ENCODE results near the gene RIOK3.
"Not testable (repeated sequence)": the region's sequence is repeated elsewhere in the genome, so short reads cannot be mapped to it uniquely, and the experiment has no call there.

RIOK3 gene

GRCh38 chr18:23499291-23499781 is 46.2 kb downstream of the RIOK3 start:
- no peak for DNase-seq

DNA sequence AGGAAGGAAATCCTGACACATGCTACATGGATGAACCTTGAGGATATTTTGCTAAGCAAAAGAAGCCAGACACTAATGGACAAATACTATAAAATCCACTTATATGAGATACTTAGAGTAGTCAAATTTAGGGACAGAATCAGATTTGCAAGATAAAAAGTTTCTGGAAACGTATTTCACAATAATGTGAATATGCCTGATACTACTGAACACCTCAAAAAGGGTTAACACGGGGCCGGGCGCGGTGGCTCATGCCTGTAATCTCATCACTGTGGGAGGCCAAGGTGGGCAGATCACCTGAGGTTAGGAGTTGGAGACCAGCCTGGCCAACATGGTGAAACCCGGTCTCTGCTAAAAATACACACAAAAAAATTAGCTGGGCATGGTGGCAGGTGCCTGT is 48.5 kb downstream of the RIOK3 start:
- no peak for DNase-seq

- peak; percentile 20 for DNase-seq
Measured at GRCh38 chr18:23502516-23503037, 49.5 kb downstream of the RIOK3 start.

GRCh38 chr18:23503038-23503962 is 50.2 kb downstream of the RIOK3 start, which contains the start of gene RMC1:
TSS of gene RMC1 (plus strand) at chr18:23503511. CDS start at chr18:23503619, 108 bp downstream.
- peak; percentile 74 for DNase-seq

DNA sequence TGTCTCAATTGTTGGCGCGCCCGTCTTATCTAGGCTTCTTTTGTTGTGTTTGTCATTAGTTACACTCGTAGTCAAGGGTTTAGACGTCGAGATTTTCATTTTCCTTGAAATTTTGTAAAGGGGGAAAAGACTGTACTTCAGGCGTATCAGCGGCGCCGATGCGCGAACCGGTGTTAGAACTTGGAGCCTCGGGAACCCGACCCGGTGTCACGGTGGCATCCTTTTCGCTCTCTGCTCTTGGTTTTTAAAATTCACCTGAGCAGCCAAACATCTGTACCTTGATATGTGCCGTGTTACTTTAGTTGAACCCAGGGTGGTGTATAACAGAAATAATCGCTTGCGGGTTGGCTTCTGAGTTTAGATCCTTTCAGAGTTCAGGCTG is 50.9 kb downstream of the RIOK3 start:
- DNase-seq: no peak

DNA sequence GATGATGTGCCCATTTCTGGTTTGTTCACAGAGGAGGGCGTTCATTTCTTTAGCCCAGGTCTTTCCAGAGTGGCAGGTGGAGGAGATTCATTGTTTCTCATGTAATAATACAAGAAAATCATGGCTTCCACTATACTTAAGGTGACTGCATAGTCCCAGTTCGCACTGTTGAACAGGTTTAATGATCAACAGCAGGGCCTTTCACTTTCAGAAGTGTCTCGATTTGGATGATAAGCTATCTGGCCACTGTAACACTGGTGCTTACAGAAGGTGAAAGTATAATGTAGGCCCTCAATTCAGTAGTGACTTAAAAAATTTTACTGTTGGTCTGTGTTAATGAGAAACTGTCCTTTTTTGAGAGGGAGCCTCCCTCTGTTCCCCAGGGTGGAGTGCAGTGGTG is 51.6 kb downstream of the RIOK3 start:
- DNase-seq: no peak

DNA sequence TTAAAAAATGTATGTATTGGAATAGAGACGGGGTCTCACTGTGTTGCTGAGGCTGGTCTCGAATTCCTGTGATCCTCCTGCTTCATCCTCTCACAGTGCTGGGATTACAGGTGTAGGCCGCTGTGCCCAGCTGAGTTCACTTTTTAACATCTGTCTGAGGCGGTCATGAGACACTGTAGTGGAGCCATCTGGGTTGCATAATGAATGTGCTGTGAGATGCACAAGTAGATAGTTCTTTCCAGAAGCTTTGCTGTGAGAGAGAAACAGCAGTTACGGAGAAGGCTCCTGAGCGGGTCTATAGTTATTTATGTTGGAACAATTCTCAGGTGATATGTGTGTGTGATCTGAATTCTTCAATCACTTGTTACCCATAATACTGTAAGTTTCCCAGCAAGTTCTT is 53.3 kb downstream of the RIOK3 start:
- no peak for DNase-seq

DNA sequence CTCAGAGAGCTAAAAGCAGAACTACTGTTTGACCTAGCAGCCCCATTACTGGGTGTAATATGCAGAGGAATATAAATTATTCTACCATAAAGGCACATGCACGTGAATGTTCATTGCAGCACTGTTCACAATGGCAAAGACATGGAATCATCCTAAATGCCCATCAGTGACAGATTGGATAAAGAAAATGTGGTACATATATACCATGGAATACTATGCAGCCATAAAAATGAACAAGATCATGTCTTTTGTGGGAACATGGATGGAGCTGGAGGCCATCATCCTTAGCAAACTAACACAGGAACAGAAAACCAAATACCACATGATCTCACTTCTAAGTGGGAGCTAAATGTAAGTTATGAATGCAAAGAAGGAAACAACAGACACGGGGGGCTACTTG is 57.8 kb downstream of the RIOK3 start:
- DNase-seq: not testable (repeated sequence)

GRCh38 chr18:23512216-23512615 is 59.1 kb downstream of the RIOK3 start:
- DNase-seq: not testable (repeated sequence)

- DNase-seq: no peak
Measured at GRCh38 chr18:23512641-23513040, 59.6 kb downstream of the RIOK3 start.

DNA sequence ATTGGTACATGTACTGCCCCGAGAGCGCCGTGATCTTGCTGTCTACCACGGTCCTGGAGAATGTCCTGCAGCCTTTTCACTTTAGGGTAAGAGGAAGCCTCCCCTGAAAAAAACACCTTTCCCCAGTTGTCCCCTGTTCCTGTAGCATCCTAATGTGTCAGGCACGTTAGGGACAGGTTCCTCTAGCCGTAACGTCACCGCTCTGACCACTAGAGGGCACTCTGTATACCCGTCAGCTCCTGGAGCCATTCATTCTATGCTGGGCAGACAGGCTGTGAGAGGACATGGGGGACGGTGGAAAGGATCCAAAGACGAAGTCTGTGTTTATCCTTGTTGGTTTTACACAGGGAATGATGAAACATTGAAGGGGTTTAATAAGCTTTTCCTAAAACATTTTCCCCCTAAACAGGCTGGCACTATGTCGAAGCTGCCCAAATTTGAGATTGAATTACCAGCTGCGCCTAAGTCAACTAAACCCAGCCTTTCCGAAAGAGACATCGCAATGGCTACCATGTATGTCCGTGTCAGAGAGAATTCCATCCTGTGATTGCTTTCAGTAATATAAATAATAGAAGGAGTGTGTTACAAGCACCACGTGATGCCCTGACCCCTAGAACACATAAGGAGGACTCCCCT is 62.9 kb downstream of the RIOK3 start:
- DNase-seq: peak; percentile 67

- DNase-seq: no peak
Measured at GRCh38 chr18:23519734-23520133, 66.6 kb downstream of the RIOK3 start.

GRCh38 chr18:23521271-23521670 is 68.2 kb downstream of the RIOK3 start:
- DNase-seq: no peak

DNA sequence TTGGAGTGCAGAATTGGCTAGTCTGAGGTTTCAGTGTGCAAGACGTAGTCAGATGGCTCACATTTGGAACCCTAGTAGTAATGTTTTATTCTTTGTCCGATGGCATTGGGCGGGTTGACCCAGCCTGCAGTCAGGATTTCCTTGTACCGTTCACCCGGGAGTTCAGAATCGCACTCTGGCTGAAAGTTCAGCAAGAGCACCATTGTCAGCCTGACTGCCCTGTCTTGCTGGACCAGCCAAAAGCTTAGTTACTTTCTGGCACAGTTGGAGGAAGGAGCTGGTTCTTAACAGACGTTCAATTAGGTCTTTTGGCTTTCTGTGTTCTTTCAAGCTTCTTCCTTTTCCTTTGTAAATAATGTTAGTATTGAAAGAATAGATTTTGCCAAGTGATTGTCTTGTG is 68.8 kb downstream of the RIOK3 start:
- no peak for DNase-seq

DNA sequence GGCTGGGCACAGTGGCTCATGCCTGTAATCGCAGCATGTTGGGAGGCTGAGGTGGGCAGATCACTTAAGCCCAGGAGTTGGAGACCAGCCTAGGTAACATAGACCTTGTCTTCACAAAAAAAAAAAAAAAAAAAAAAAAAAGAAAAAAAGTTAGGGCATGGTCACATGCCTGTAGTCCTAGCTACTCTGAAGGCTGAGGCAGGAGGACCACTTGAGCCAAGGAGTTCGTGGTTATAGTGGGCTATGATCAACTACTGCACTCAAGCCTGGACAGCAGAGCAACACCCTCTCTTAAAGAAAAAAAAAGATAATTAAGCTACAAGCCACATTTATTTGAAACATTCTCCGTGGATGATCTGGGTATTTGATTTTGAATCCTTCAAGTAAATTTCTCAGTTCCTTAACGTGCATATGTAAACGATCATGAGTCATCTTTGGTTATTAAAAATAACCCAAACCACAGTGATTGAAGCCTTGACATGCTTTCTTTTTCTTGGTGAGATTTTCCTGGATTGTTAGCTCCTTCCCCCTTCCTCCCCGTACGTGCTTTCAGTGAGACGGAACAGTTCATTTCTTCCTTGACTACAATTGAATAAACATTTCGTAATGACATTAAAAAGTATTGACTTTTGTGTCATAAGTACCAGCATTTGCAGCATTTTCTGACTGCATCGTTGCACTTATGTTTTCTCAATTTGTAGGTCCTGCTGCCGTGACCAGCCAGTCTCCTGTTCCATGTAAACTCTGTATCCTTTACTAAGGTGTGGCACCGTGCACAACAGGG is 70.5 kb downstream of the RIOK3 start:
- no peak for DNase-seq

- no peak for DNase-seq
Measured at GRCh38 chr18:23524213-23524707, 71.2 kb downstream of the RIOK3 start.

DNA sequence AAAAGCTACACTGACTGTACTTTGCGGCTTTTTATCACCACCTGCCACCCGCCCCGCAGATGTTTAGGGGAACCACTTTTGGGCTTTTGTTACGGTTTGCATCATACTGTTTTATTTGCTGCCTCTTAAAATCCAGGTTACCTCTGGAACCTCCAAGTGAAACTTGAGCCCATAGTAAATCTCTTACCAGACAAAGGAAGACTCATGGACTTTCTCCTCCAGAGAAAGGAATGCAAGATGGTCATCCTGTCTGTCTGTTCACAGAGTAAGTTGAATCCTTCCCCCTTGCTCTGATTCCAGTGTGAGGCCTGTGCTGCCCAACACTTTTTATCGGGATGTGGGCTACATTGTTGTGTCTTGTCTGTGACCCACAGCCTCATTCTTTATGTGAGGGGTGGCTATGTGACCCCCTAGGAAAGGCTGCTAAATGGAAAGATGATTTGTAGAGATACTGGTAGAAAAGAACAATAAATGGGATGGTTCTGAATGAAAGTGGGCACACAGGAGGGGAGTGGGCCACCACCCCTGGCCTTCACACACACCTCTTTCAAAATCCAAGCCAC is 73.5 kb downstream of the RIOK3 start:
- DNase-seq: no peak

GRCh38 chr18:23528580-23529472 is 75.7 kb downstream of the RIOK3 start:
- DNase-seq: no peak

- no peak for DNase-seq
Measured at GRCh38 chr18:23529604-23530003, 76.5 kb downstream of the RIOK3 start.

DNA sequence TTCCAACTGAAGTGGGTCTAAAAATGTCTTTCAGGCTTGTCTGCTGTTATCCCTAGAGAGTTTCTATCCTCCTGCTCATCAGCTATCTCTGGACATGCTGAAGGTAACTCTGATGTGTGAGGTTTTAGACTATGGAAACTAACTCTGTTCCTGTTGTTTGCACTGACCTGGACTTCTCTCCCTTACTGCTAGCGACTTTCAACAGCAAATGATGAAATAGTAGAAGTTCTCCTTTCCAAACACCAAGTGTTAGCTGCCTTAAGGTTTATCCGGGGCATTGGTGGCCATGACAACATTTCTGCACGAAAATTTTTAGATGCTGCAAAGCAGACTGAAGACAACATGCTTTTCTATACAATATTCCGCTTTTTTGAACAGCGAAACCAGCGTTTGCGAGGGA is 77.1 kb downstream of the RIOK3 start:
- no peak for DNase-seq

- DNase-seq: no peak
Measured at GRCh38 chr18:23531912-23532311, 78.8 kb downstream of the RIOK3 start.

Measured in NCI-H510A treated with DMSO at 0.1 percent for 48 hours (cell line).